T-helper 2 cell treated with Interferon-gamma antibody and Interleukin-4, amounts not matched to agents 5 μg/mL and 100 μg/mL, for 36 hours (primary cell): Measurements from ENCODE around the gene SLC3A2.

Experiments
- DNase-seq: peaks from one replicate; pipeline ENCODE4 v3.0.0; 2021; ENCODE audit warnings: low spot score
- H3K27ac Mint-ChIP-seq: one replicate; pipeline ENCODE4 v1.8.0; 2021; ENCODE audit warnings: mild to moderate bottlenecking, mixed read lengths
- H3K27me3 Mint-ChIP-seq: one replicate; pipeline ENCODE4 v1.8.0; 2021; ENCODE audit warnings: low read depth, mixed read lengths
- H3K36me3 Mint-ChIP-seq: one replicate; pipeline ENCODE4 v1.8.0; 2021; ENCODE audit warnings: low read depth, mixed read lengths
- H3K4me1 Mint-ChIP-seq: one replicate; pipeline ENCODE4 v1.8.0; 2021; ENCODE audit warnings: low read depth, mixed read lengths
- H3K4me3 Mint-ChIP-seq: one replicate; pipeline ENCODE4 v1.8.0; 2022; ENCODE audit warnings: mild to moderate bottlenecking, moderate library complexity, mixed read lengths
- H3K9me3 Mint-ChIP-seq: one replicate; pipeline ENCODE4 v1.8.0; 2021; ENCODE audit warnings: mixed read lengths

The SLC3A2 gene

GRCh38 chr11:62844154-62844553, 36.5 kb upstream of the SLC3A2 start:
- H3K4me1 Mint-ChIP-seq = peaks cover 16% of the 10 kb centered on the region
- no peak for DNase-seq
- peaks cover 5% of the 10 kb centered on the region for H3K36me3 Mint-ChIP-seq
- H3K4me3 Mint-ChIP-seq = no peak overlapping the region
- H3K27me3 Mint-ChIP-seq = no peaks in the 10 kb centered on the region
- no peaks in the 10 kb centered on the region for H3K9me3 Mint-ChIP-seq
- no peak overlapping the region for H3K27ac Mint-ChIP-seq

- Mint-ChIP-seq H3K27me3 (no peaks in the 10 kb centered on the region), H3K27ac (no peak overlapping the region), H3K36me3 (peaks cover 4% of the 10 kb centered on the region), H3K4me3 (no peak overlapping the region), H3K4me1 (peaks cover 5% of the 10 kb centered on the region), H3K9me3 (no peaks in the 10 kb centered on the region)
- no peak for DNase-seq
Observed at GRCh38 chr11:62846177-62846576, 34.5 kb upstream of the SLC3A2 start.

GRCh38 chr11:62847767-62848314, 32.9 kb upstream of the SLC3A2 start:
- H3K4me1 Mint-ChIP-seq = peaks cover 14% of the 10 kb centered on the region
- no peak overlapping the region for H3K27ac Mint-ChIP-seq
- no peak for DNase-seq
- H3K27me3 Mint-ChIP-seq = no peaks in the 10 kb centered on the region
- no peak overlapping the region for H3K4me3 Mint-ChIP-seq
- no peaks in the 10 kb centered on the region for H3K9me3 Mint-ChIP-seq
- peaks cover 21% of the 10 kb centered on the region for H3K36me3 Mint-ChIP-seq

GRCh38 chr11:62850911-62851806, 29.5 kb upstream of the SLC3A2 start:
- DNase-seq = no peak
- Mint-ChIP-seq H3K4me1 (peaks cover 35% of the 10 kb centered on the region), H3K27ac (no peak overlapping the region), H3K36me3 (peaks cover 53% of the 10 kb centered on the region), H3K9me3 (no peaks in the 10 kb centered on the region), H3K27me3 (no peaks in the 10 kb centered on the region), H3K4me3 (peak overlapping the region; percentile 33)

GRCh38 chr11:62851807-62852522, 28.7 kb upstream of the SLC3A2 start:
- Mint-ChIP-seq H3K36me3 (peaks cover 53% of the 10 kb centered on the region), H3K4me1 (peaks cover 35% of the 10 kb centered on the region), H3K9me3 (no peaks in the 10 kb centered on the region), H3K4me3 (peak overlapping the region; percentile 33), H3K27ac (peak overlapping the region; percentile 22), H3K27me3 (no peaks in the 10 kb centered on the region)
- DNase-seq = no peak

- Mint-ChIP-seq H3K4me3 (peak overlapping the region; percentile 99), H3K27me3 (no peaks in the 10 kb centered on the region), H3K9me3 (no peaks in the 10 kb centered on the region), H3K36me3 (peaks cover 55% of the 10 kb centered on the region), H3K4me1 (peaks cover 39% of the 10 kb centered on the region), H3K27ac (peak overlapping the region; percentile 99)
- DNase-seq = no peak
Observed at GRCh38 chr11:62852523-62853188, 28.0 kb upstream of the SLC3A2 start.

- H3K4me1 Mint-ChIP-seq = peaks cover 46% of the 10 kb centered on the region
- H3K27me3 Mint-ChIP-seq = no peaks in the 10 kb centered on the region
- DNase-seq = no peak
- peak overlapping the region; percentile 99 for H3K27ac Mint-ChIP-seq
- H3K36me3 Mint-ChIP-seq = peaks cover 58% of the 10 kb centered on the region
- no peaks in the 10 kb centered on the region for H3K9me3 Mint-ChIP-seq
- H3K4me3 Mint-ChIP-seq = peak overlapping the region; percentile 99
Observed at GRCh38 chr11:62853279-62853965, 27.3 kb upstream of the SLC3A2 start.

GRCh38 chr11:62854013-62854824, 26.5 kb upstream of the SLC3A2 start:
- no peaks in the 10 kb centered on the region for H3K27me3 Mint-ChIP-seq

GRCh38 chr11:62854825-62855570, 25.7 kb upstream of the SLC3A2 start:
- peak overlapping the region; percentile 99 for H3K27ac Mint-ChIP-seq
- peak overlapping the region; percentile 99 for H3K4me3 Mint-ChIP-seq
- H3K27me3 Mint-ChIP-seq = no peaks in the 10 kb centered on the region
- no peaks in the 10 kb centered on the region for H3K9me3 Mint-ChIP-seq
- H3K36me3 Mint-ChIP-seq = peaks cover 58% of the 10 kb centered on the region
- peaks cover 55% of the 10 kb centered on the region for H3K4me1 Mint-ChIP-seq
- no peak for DNase-seq

More at GRCh38 chr11:62854013-62854824, 26.5 kb upstream of the SLC3A2 start:
- H3K4me3 Mint-ChIP-seq = peak overlapping the region; percentile 99
- no peaks in the 10 kb centered on the region for H3K9me3 Mint-ChIP-seq
- H3K36me3 Mint-ChIP-seq = peaks cover 56% of the 10 kb centered on the region
- peaks cover 47% of the 10 kb centered on the region for H3K4me1 Mint-ChIP-seq
- H3K27ac Mint-ChIP-seq = peak overlapping the region; percentile 99
- no peak for DNase-seq

- Mint-ChIP-seq H3K4me3 (peak overlapping the region; percentile 99), H3K9me3 (no peaks in the 10 kb centered on the region), H3K4me1 (peaks cover 60% of the 10 kb centered on the region), H3K36me3 (peaks cover 61% of the 10 kb centered on the region), H3K27ac (peak overlapping the region; percentile 99), H3K27me3 (no peaks in the 10 kb centered on the region)
- peak; percentile 99 for DNase-seq
Observed at GRCh38 chr11:62855571-62856332, 24.9 kb upstream of the SLC3A2 start.

- Mint-ChIP-seq H3K4me1 (peaks cover 66% of the 10 kb centered on the region), H3K27ac (peak overlapping the region; percentile 99), H3K4me3 (peak overlapping the region; percentile 99), H3K9me3 (no peaks in the 10 kb centered on the region), H3K36me3 (peaks cover 57% of the 10 kb centered on the region), H3K27me3 (no peaks in the 10 kb centered on the region)
- DNase-seq = no peak
Observed at GRCh38 chr11:62856333-62856895, 24.3 kb upstream of the SLC3A2 start.
